Body of pancreas (tissue), 4 donors: ENCODE measurements around the gene SLC26A2.

Source experiments
- CTCF ChIP-seq, 7 experiments: fragments of 450-650 bp in 4 of 7; fragments of 200-600 bp in 3 of 7; sonication (generic) in 3 of 7; IDR thresholded peaks; one replicate each; pipeline ENCODE4 v1.5.1; 2016 to 2019; ENCODE audit warnings: antibody characterized with exemption in 7 of 7
- POLR2A ChIP-seq, 3 donors: fragments of 450-650 bp; IDR thresholded peaks; one replicate each; pipeline ENCODE4 v1.6.1; 2016; ENCODE audit warnings: antibody characterized with exemption in 3 of 3, mild to moderate bottlenecking in 2 of 3

- TF ChIP-seq CTCF (IDR thresholded peaks at IDR 0.05), result no peak
- TF ChIP-seq POLR2A (IDR thresholded peaks at IDR 0.05), result no peak
These were observed 19.3 kb downstream of the SLC26A2 start for GRCh38 chr5:149979896-149980295.
